Astrocyte of the spinal cord (primary cell): ENCODE data around the gene SORCS2.

Experiments
- DNase-seq: peaks from one replicate; pipeline ENCODE4 v3.0.0; 2011; ENCODE audit warnings: low read depth, low spot score
- H3K4me3 ChIP-seq: 2 replicates; pipeline ENCODE4 v1.5.1; 2011; ENCODE audit warnings: low read depth, mild to moderate bottlenecking, low read length, moderate library complexity
- in situ Hi-C: cut with HindIII; loops from 2 replicates; pipeline ENCODE4 v1.10.0; 2017; ENCODE audit warnings: low sequenced_read_pairs
- TF ChIP-seq, protein P1 (sequence below): IDR thresholded peaks from 2 replicates; pipeline ENCODE4 v1.5.1; 2012; ENCODE audit warnings: low read depth, mild to moderate bottlenecking, low read length, inconsistent platforms

The SORCS2 gene

GRCh38 chr4:7330811-7331681 is 138.7 kb downstream of the SORCS2 start:
- no peak overlapping the region for H3K4me3 ChIP-seq
- in situ Hi-C loops = no loop called here
- DNase-seq = no peak
- TF ChIP-seq, protein P1, sequence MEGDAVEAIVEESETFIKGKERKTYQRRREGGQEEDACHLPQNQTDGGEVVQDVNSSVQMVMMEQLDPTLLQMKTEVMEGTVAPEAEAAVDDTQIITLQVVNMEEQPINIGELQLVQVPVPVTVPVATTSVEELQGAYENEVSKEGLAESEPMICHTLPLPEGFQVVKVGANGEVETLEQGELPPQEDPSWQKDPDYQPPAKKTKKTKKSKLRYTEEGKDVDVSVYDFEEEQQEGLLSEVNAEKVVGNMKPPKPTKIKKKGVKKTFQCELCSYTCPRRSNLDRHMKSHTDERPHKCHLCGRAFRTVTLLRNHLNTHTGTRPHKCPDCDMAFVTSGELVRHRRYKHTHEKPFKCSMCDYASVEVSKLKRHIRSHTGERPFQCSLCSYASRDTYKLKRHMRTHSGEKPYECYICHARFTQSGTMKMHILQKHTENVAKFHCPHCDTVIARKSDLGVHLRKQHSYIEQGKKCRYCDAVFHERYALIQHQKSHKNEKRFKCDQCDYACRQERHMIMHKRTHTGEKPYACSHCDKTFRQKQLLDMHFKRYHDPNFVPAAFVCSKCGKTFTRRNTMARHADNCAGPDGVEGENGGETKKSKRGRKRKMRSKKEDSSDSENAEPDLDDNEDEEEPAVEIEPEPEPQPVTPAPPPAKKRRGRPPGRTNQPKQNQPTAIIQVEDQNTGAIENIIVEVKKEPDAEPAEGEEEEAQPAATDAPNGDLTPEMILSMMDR = no peak

DNA sequence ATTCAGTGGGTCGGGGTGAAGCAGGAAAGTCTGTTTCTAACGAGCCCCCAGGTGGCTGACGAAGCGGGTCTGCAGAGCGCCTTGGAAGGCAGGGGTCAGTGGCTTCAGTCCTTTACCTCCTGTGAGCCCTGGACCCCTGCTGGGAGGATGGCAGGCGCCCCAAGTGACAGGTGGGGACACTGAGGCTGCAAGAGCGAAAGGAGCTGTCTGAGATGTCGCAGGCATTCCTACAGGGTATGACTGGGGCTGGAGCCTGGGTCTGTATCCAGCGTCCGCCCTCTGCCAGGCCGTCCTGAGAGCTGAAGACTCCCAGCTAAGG is 139.3 kb downstream of the SORCS2 start:
- TF ChIP-seq, protein P1 = no peak
- DNase-seq = no peak
- in situ Hi-C loops = no loop called here
- no peak overlapping the region for H3K4me3 ChIP-seq

- H3K4me3 ChIP-seq = no peak overlapping the region
- DNase-seq = peak; percentile 72
- in situ Hi-C loops = no loop called here
- TF ChIP-seq, protein P1 = no peak
Measured at GRCh38 chr4:7332216-7333023, 140.1 kb downstream of the SORCS2 start.

DNA sequence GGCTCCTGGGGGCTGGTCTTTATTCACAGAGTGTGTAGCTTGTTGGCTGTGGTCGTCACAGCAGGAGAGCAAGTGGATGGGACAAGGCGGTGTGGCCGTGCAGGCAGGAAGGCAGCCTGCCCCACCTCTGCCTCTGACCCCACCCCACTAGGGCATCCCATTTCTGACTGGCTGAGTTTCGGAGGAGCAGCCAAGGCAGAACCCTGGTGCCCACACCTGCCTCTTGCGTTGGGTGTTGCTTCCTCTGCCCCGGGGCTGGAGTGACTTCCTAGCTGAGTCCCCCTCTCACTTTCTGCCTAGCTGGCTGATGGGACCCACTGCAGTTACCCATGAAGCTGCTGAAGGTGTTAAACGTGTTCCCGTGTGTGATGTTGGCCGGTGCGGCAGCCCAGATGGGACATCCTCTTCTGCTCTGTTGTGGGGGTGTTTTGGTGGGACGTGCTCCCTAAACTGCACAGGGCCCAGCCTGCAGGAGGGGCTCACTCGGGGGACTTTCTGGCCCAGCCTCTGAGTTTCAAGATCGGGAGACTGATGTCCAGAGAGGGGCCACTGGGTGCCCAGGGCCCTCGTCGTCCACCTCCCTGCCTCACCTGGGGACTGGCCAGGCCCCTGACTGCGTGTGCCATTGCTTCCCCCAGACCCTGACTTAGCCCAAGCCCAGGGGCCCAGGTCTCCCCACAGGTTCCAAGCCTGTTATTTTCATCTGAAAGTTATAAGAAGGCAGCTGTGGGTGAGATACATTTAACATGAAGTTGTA is 140.9 kb downstream of the SORCS2 start:
- no peak for DNase-seq
- TF ChIP-seq, protein P1 = no peak
- H3K4me3 ChIP-seq = no peak overlapping the region
- in situ Hi-C loops = no loop called here

DNA sequence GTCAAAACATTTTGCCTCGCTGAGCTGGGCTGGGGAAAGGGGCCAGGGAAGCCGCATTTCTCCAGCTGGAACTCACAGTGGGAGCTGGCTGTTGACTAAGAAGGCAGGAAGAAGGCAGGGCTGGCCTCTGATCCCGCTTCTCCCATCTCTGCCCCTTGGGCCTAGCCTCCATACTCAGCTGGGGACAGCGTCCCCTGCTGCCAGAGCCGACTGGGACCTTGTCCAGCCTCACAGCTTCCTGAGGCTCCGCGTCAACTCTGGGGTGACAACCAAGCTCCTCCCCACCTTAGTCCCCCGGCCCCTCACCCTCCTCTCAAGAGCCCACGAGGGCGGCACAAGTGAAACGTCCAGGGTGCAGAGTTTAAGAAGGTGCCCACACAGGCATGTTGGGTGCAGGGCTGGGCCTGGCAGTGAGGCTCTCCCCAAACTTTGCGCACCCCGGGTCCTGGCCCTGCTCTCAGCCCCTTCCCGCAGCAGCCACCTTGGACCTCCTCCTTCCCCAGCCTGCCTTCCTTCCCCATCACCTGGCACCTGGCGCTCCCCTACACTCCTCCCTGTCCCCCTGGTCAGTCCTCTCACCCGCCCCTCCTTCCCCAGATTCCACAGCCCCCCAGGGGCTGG is 141.6 kb downstream of the SORCS2 start:
- TF ChIP-seq, protein P1 = peak; percentile 30
- no peak overlapping the region for H3K4me3 ChIP-seq
- peak; percentile 58 for DNase-seq
- in situ Hi-C loops = no loop called here
